HepG2 (cell line): Measurements from ENCODE around the gene HOMEZ. TPM values are rescaled to one million over a fixed set of nuclear protein-coding genes. Genes with fewer than 3 reads are reported as not detected.
A peak's percentile ranks its signal among the peaks of the same experiment; 100 is the strongest.

Source experiments
- CHD4 ChIP-seq: fragments of 200-600 bp; sonication (generic); IDR thresholded peaks from 2 replicates; pipeline ENCODE4 v1.7.0; 2017; ENCODE audit warnings: mild to moderate bottlenecking, low read length, borderline replicate concordance
- FOXK2 ChIP-seq: fragments of 450-650 bp; IDR thresholded peaks from 2 replicates; pipeline ENCODE4 v1.6.1; 2016
- IKZF5 ChIP-seq: IDR thresholded peaks from 2 replicates; pipeline ENCODE4 v1.6.1; 2018; ENCODE audit warnings: missing genetic modification reagents, mild to moderate bottlenecking, missing compliant biosample characterization
- JDP2 ChIP-seq: sonication (generic); formaldehyde crosslinking; IDR thresholded peaks from 2 replicates; pipeline ENCODE4 v1.8.1; 2022; ENCODE audit warnings: missing genetic modification reagents, borderline replicate concordance
- JUNB ChIP-seq: sonication (generic); formaldehyde crosslinking; IDR thresholded peaks from 2 replicates; pipeline ENCODE4 v1.8.0; 2022; ENCODE audit warnings: missing genetic modification reagents, mild to moderate bottlenecking, borderline replicate concordance
- KLF11 ChIP-seq: IDR thresholded peaks from 2 replicates; pipeline ENCODE4 v1.6.1; 2016; ENCODE audit warnings: missing compliant biosample characterization
- KLF13 ChIP-seq: sonication (generic); formaldehyde crosslinking; IDR thresholded peaks from 2 replicates; pipeline ENCODE4 v1.4.0; 2020; ENCODE audit warnings: mild to moderate bottlenecking, missing genetic modification reagents
- MEIS1 ChIP-seq: sonication (generic); formaldehyde crosslinking; IDR thresholded peaks from 2 replicates; pipeline ENCODE4 v1.9.0; 2021; ENCODE audit warnings: mild to moderate bottlenecking, missing genetic modification reagents, moderate library complexity, borderline replicate concordance
- NFYB ChIP-seq: sonication (generic); formaldehyde crosslinking; IDR thresholded peaks from 2 replicates; pipeline ENCODE4 v1.4.0; 2020; ENCODE audit warnings: missing genetic modification reagents
- NFYC ChIP-seq: IDR thresholded peaks from 2 replicates; pipeline ENCODE4 v1.6.1; 2016; ENCODE audit warnings: missing genetic modification reagents, missing compliant biosample characterization
- POLR2A ChIP-seq, 2 experiments: IDR thresholded peaks; 2 replicates each; pipeline ENCODE4 v1.6.1; 2011; ENCODE audit warnings: low read depth in 2 of 2, low read length in 2 of 2, mild to moderate bottlenecking in 1 of 2, moderate library complexity in 1 of 2; ENCODE audit not compliant: insufficient read depth in 1 of 2
- REXO4 ChIP-seq: sonication (generic); formaldehyde crosslinking; IDR thresholded peaks from 2 replicates; pipeline ENCODE4 v1.8.0; 2022; ENCODE audit warnings: missing genetic modification reagents, mild to moderate bottlenecking, borderline replicate concordance
- RNF219 ChIP-seq: sonication (generic); formaldehyde crosslinking; IDR thresholded peaks from 2 replicates; pipeline ENCODE4 v1.5.0; 2020; ENCODE audit warnings: mild to moderate bottlenecking, missing genetic modification reagents
- SALL1 ChIP-seq: sonication (generic); formaldehyde crosslinking; IDR thresholded peaks from 2 replicates; pipeline ENCODE4 v1.8.0; 2022; ENCODE audit warnings: mild to moderate bottlenecking, missing genetic modification reagents
- SUZ12 ChIP-seq: fragments of 150-350 bp; IDR thresholded peaks from 2 replicates; pipeline ENCODE4 v1.6.1; 2014; ENCODE audit warnings: low read depth, low read length
- THAP11 ChIP-seq: IDR thresholded peaks from 2 replicates; pipeline ENCODE4 v1.6.1; 2016; ENCODE audit warnings: missing biosample characterization, missing genetic modification reagents
- TRAFD1 ChIP-seq: sonication (generic); formaldehyde crosslinking; IDR thresholded peaks from 2 replicates; pipeline ENCODE4 v1.5.1; 2020; ENCODE audit warnings: missing genetic modification reagents, mild to moderate bottlenecking, borderline replicate concordance
- ZNF24 ChIP-seq: fragments of 450-650 bp; IDR thresholded peaks from 2 replicates; pipeline ENCODE4 v1.6.1; 2017; ENCODE audit warnings: antibody characterized with exemption, mild to moderate bottlenecking
- ZNF501 ChIP-seq: sonication (generic); formaldehyde crosslinking; IDR thresholded peaks from 2 replicates; pipeline ENCODE4 v1.5.1; 2020; ENCODE audit warnings: mild to moderate bottlenecking, moderate library complexity, missing genetic modification reagents
- ZNF792 ChIP-seq: IDR thresholded peaks from 2 replicates; pipeline ENCODE4 v1.6.1; 2016
- polyA plus RNA-seq, 8 experiments: library from polyadenylated mRNA; depleted of rRNA in 3 of 8; stranded (reverse) in 7 of 8; unstranded in 1 of 8; fragments of >200 nt; fragmentation: Illumina TruSeq in 4 of 8; extraction: Trizol in 4 of 8; gene quantifications; 2 replicates each; pipeline versions ENCODE4 v1.2.1 to v1.2.3, GENCODE V29; 2011 to 2016; ENCODE audit warnings: low read depth in 4 of 8, missing spikeins in 1 of 8, mixed read lengths in 1 of 8; ENCODE audit not compliant: insufficient read depth in 1 of 8
- total RNA-seq, 5 experiments: library from RNA; depleted of rRNA; stranded (reverse); fragments of >200 nt; fragmentation: Illumina TruSeq; extraction: Trizol; gene quantifications; 2 replicates each; pipeline ENCODE4 v1.2.3, GENCODE V29; 2016; ENCODE audit warnings: low read depth in 1 of 5

Gene HOMEZ
- total and polyA plus RNA-seq, 2 of the 13 experiments (the other 11 are each of a cell fraction or from before 2014, with no cell fraction given), result 14.5 to 31.8 TPM

GRCh38 chr14:23299211-23299957, 13.5 kb upstream of the HOMEZ start (continued):
- TF ChIP-seq FOXK2, result 0 out of 2 replicates have a peak, but pooled peaks have one; percentile 26
- no peak for TF ChIP-seq KLF13 (CRISPR knock-in tag)
- 0 out of 2 replicates have a peak, but pooled peaks have one; percentile 17 for TF ChIP-seq THAP11 (CRISPR knock-in tag)
- TF ChIP-seq RNF219 (CRISPR knock-in tag), result no peak
- TF ChIP-seq TRAFD1 (CRISPR knock-in tag), result peak; percentile 82; the same call in 1 of the 2 replicates
- TF ChIP-seq ZNF501, result no peak
- TF ChIP-seq IKZF5, result 0 out of 2 replicates have a peak, but pooled peaks have one; percentile 38
- no peak for TF ChIP-seq JUNB (CRISPR knock-in tag)
- TF ChIP-seq JDP2, result no peak
- TF ChIP-seq REXO4 (CRISPR knock-in tag), result no peak
- no peak for TF ChIP-seq MEIS1 (CRISPR knock-in tag)
- TF ChIP-seq NFYB (CRISPR knock-in tag), result no peak
- TF ChIP-seq ZNF792 (CRISPR knock-in tag), result 0 out of 2 replicates have a peak, but pooled peaks have one; percentile 32
- peak; percentile 55; the same call in 1 of the 2 replicates for TF ChIP-seq CHD4
- no peak for TF ChIP-seq KLF11 (CRISPR knock-in tag)
- TF ChIP-seq SUZ12, result no peak
- TF ChIP-seq NFYC, result peak; percentile 8; the same call in 1 of the 2 replicates
- peak in 1 of 2 experiments; percentile 32; a peak in 1 of 4 replicates for TF ChIP-seq POLR2A (IDR thresholded peaks at IDR 0.05; ENCODE audit: insufficient read depth in 1 of 2, low read depth in 2 of 2, low read length in 2 of 2)
- TF ChIP-seq SALL1 (CRISPR knock-in tag), result no peak
- no peak for TF ChIP-seq ZNF24
